Muscle layer of duodenum (tissue), 2 donors: ENCODE results near the gene F2R.

Source experiments
- H3K27ac ChIP-seq: one replicate; pipeline ENCODE4 v1.7.0; 2013; ENCODE audit warnings: mild to moderate bottlenecking, low read length
- H3K27me3 ChIP-seq: one replicate; pipeline ENCODE4 v1.7.0; 2013; ENCODE audit warnings: low read depth, mild to moderate bottlenecking, control low read depth, low read length
- H3K36me3 ChIP-seq, 2 donors: one replicate each; pipeline ENCODE4 v1.7.0; 2013; ENCODE audit warnings: low read length in 2 of 2, control low read depth in 1 of 2, mild to moderate bottlenecking in 1 of 2; ENCODE audit not compliant: insufficient read depth in 2 of 2, control insufficient read depth in 1 of 2
- H3K4me1 ChIP-seq, 2 donors: one replicate each; pipeline ENCODE4 v1.7.0; 2013; ENCODE audit warnings: low read length in 2 of 2, mild to moderate bottlenecking in 2 of 2, control low read depth in 1 of 2, moderate library complexity in 1 of 2; ENCODE audit not compliant: insufficient read depth in 2 of 2, control insufficient read depth in 1 of 2
- H3K4me3 ChIP-seq, 2 donors: one replicate each; pipeline ENCODE4 v1.7.0; 2013; ENCODE audit warnings: low read length in 2 of 2, low read depth in 1 of 2, mild to moderate bottlenecking in 1 of 2
- H3K9me3 ChIP-seq, 2 donors: one replicate each; pipeline ENCODE4 v1.7.0; 2013; ENCODE audit warnings: low read length in 2 of 2, control low read depth in 1 of 2, mild to moderate bottlenecking in 1 of 2; ENCODE audit not compliant: control insufficient read depth in 1 of 2
- donor health status: healthy.

F2R gene

GRCh38 chr5:76681287-76681686 is 34.6 kb upstream of the F2R start:
- no peaks in the 10 kb centered on the region for H3K27me3 ChIP-seq
- no peaks in the 10 kb centered on the region for H3K9me3 ChIP-seq
- no peak overlapping the region for H3K27ac ChIP-seq
- no peaks in the 10 kb centered on the region for H3K4me1 ChIP-seq
- H3K36me3 ChIP-seq = peaks cover 0 to 8% of the 10 kb centered on the region in 2 donors
- no peak overlapping the region for H3K4me3 ChIP-seq

GRCh38 chr5:76682387-76682786 is 33.5 kb upstream of the F2R start:
- Histone ChIP-seq H3K36me3 (peaks cover 0 to 8% of the 10 kb centered on the region in 2 donors), H3K27me3 (no peaks in the 10 kb centered on the region), H3K9me3 (no peaks in the 10 kb centered on the region), H3K27ac (no peak overlapping the region), H3K4me1 (no peaks in the 10 kb centered on the region), H3K4me3 (no peak overlapping the region)

- Histone ChIP-seq H3K27ac (no peak overlapping the region), H3K9me3 (no peaks in the 10 kb centered on the region), H3K27me3 (no peaks in the 10 kb centered on the region), H3K4me1 (no peaks in the 10 kb centered on the region), H3K4me3 (no peak overlapping the region), H3K36me3 (peaks cover 0 to 8% of the 10 kb centered on the region in 2 donors)
Observed at GRCh38 chr5:76683816-76684731, 31.9 kb upstream of the F2R start.

- H3K36me3 ChIP-seq = peaks cover 0 to 8% of the 10 kb centered on the region in 2 donors
- H3K27me3 ChIP-seq = no peaks in the 10 kb centered on the region
- H3K27ac ChIP-seq = no peak overlapping the region
- H3K4me1 ChIP-seq = no peaks in the 10 kb centered on the region
- H3K9me3 ChIP-seq = no peaks in the 10 kb centered on the region
- H3K4me3 ChIP-seq = no peak overlapping the region
Observed at GRCh38 chr5:76684756-76685519, 31.0 kb upstream of the F2R start.

- Histone ChIP-seq H3K27ac (no peak overlapping the region), H3K27me3 (no peaks in the 10 kb centered on the region), H3K4me3 (no peak overlapping the region), H3K36me3 (peaks cover 0 to 8% of the 10 kb centered on the region in 2 donors), H3K4me1 (no peaks in the 10 kb centered on the region), H3K9me3 (no peaks in the 10 kb centered on the region)
Observed at GRCh38 chr5:76685704-76686103, 30.2 kb upstream of the F2R start.

GRCh38 chr5:76688212-76688611 is 27.7 kb upstream of the F2R start:
- Histone ChIP-seq H3K4me3 (no peak overlapping the region), H3K27me3 (no peaks in the 10 kb centered on the region), H3K9me3 (no peaks in the 10 kb centered on the region), H3K36me3 (peaks cover 0 to 8% of the 10 kb centered on the region in 2 donors), H3K27ac (no peak overlapping the region), H3K4me1 (peaks cover 0 to 4% of the 10 kb centered on the region in 2 donors)

- Histone ChIP-seq H3K27ac (no peak overlapping the region), H3K36me3 (peaks cover 0 to 8% of the 10 kb centered on the region in 2 donors)
Observed at GRCh38 chr5:76688836-76689235, 27.1 kb upstream of the F2R start.

GRCh38 chr5:76689321-76690036 is 26.4 kb upstream of the F2R start:
- Histone ChIP-seq H3K4me1 (peaks cover 0 to 4% of the 10 kb centered on the region in 2 donors), H3K27me3 (no peaks in the 10 kb centered on the region), H3K36me3 (peaks cover 0 to 8% of the 10 kb centered on the region in 2 donors), H3K27ac (no peak overlapping the region), H3K4me3 (no peak overlapping the region), H3K9me3 (no peaks in the 10 kb centered on the region)

More at GRCh38 chr5:76688836-76689235, 27.1 kb upstream of the F2R start:
- H3K27me3 ChIP-seq = no peaks in the 10 kb centered on the region
- H3K4me3 ChIP-seq = no peak overlapping the region
- no peaks in the 10 kb centered on the region for H3K9me3 ChIP-seq
- H3K4me1 ChIP-seq = peaks cover 0 to 4% of the 10 kb centered on the region in 2 donors

- H3K36me3 ChIP-seq = peaks cover 0 to 5% of the 10 kb centered on the region in 2 donors
- H3K27ac ChIP-seq = no peak overlapping the region
- no peaks in the 10 kb centered on the region for H3K9me3 ChIP-seq
- no peaks in the 10 kb centered on the region for H3K27me3 ChIP-seq
- H3K4me3 ChIP-seq = no peak overlapping the region
- H3K4me1 ChIP-seq = peaks cover 0 to 4% of the 10 kb centered on the region in 2 donors
Observed at GRCh38 chr5:76690037-76690679, 25.8 kb upstream of the F2R start.

- H3K4me1 ChIP-seq = peaks cover 0 to 4% of the 10 kb centered on the region in 2 donors
- H3K27ac ChIP-seq = no peak overlapping the region
- no peak overlapping the region for H3K4me3 ChIP-seq
- H3K9me3 ChIP-seq = no peaks in the 10 kb centered on the region
- H3K36me3 ChIP-seq = peaks cover 0 to 1% of the 10 kb centered on the region in 2 donors
- H3K27me3 ChIP-seq = no peaks in the 10 kb centered on the region
Observed at GRCh38 chr5:76690704-76691466, 25.0 kb upstream of the F2R start.
